Measurements from ENCODE around the gene ELK1.
"Not testable (repeated sequence)": the region's sequence is repeated elsewhere in the genome, so short reads cannot be mapped to it uniquely, and the experiment has no call there.

Gene ELK1

GRCh38 chrX:47619486-47620302 is 30.7 kb downstream of the ELK1 start, which contains the start of gene SYN1:
Gene SYN1 (minus strand): TSS chrX:47619857. CDS start chrX:47619728, 129 bp downstream.
- in situ Hi-C loops (cut with HindIII; ENCODE audit: low pct_ligation_motif_present, low pct_unique_long_range_greater_than_20kb, low sequenced_read_pairs): no loop called here
- DNase-seq: peak; percentile 67

GRCh38 chrX:47618923-47619485 is 31.4 kb downstream of the ELK1 start:
- in situ Hi-C loops (cut with HindIII; ENCODE audit: low pct_ligation_motif_present, low pct_unique_long_range_greater_than_20kb, low sequenced_read_pairs): no loop called here
- no peak for DNase-seq

GRCh38 chrX:47614618-47615017 is 35.7 kb downstream of the ELK1 start:
- no peak for DNase-seq
- in situ Hi-C loops (cut with HindIII; ENCODE audit: low pct_ligation_motif_present, low pct_unique_long_range_greater_than_20kb, low sequenced_read_pairs): no loop called here

- DNase-seq: no peak
- in situ Hi-C loops (cut with HindIII; ENCODE audit: low pct_ligation_motif_present, low pct_unique_long_range_greater_than_20kb, low sequenced_read_pairs): no loop called here
These were observed 37.3 kb downstream of the ELK1 start for GRCh38 chrX:47613082-47613481.

- no peak for DNase-seq
- in situ Hi-C loops (cut with HindIII; ENCODE audit: low pct_ligation_motif_present, low pct_unique_long_range_greater_than_20kb, low sequenced_read_pairs): no loop called here
These were observed 37.9 kb downstream of the ELK1 start for GRCh38 chrX:47612418-47612817.

DNA sequence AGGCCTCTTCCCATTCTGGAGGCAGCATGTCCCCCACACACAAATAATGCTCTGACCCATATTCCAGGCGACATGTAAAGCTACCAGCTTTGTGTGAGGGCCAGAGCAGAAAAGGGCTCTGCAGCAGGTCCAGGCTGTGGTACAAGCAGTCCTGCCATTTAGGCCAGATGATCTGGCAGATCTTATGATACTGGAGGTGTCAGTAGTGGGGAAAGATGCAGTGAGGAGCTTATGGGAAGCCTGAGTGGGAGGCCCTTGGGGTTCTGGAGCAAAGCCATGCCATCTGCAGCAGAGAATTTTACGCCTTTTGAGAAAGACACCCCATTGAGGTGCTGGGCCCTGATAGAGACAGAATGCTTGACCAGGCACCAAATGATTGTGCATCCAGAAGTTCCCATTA is 38.4 kb downstream of the ELK1 start:
- no peak for DNase-seq
- in situ Hi-C loops (cut with HindIII; ENCODE audit: low pct_ligation_motif_present, low pct_unique_long_range_greater_than_20kb, low sequenced_read_pairs): no loop called here

GRCh38 chrX:47611489-47611888 is 38.9 kb downstream of the ELK1 start:
- no peak for DNase-seq
- in situ Hi-C loops (cut with HindIII; ENCODE audit: low pct_ligation_motif_present, low pct_unique_long_range_greater_than_20kb, low sequenced_read_pairs): no loop called here

GRCh38 chrX:47610511-47610910 is 39.9 kb downstream of the ELK1 start:
- no peak for DNase-seq
- in situ Hi-C loops (cut with HindIII; ENCODE audit: low pct_ligation_motif_present, low pct_unique_long_range_greater_than_20kb, low sequenced_read_pairs): no loop called here

GRCh38 chrX:47608130-47608810 is 42.1 kb downstream of the ELK1 start:
- in situ Hi-C loops (cut with HindIII; ENCODE audit: low pct_ligation_motif_present, low pct_unique_long_range_greater_than_20kb, low sequenced_read_pairs): no loop called here
- no peak for DNase-seq

DNA sequence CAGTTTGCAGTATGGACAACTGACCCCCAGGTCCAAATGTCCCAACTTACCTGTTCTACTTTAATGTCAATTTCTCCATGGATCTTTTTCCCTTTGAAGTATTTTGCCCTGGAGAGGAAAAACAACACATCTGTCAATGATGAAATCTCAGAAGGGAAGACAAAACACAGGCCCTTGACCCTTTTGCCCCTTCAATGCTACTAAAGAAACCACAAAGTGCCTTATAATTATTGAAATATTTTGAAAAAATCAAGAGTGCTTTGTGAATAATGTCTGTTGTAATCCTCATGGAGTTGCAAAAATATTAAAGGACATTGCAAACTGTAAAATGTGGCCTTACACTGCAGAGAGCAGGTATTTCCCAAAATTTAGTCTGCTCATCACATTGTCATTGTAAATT is 43.3 kb downstream of the ELK1 start:
- no peak for DNase-seq
- in situ Hi-C loops (cut with HindIII; ENCODE audit: low pct_ligation_motif_present, low pct_unique_long_range_greater_than_20kb, low sequenced_read_pairs): no loop called here

DNA sequence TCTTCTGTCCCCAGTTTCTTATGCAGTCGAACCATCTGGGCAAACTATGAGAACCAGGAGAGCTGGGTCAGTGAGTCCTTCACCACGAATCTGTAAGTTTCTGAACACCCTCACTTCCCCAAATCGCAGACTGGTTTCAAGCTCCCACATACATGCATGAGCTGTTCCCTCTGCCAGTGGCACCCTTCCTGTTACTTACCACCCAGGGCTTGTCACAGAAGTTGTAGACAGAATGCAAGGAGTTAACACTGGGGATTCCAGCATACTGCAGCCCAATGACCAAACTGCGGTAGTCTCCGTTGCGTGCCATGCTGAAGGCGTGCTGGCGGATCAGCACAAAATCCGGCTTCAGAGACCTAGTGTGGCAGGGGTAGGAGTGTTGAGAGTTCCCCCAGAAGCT is 45.3 kb downstream of the ELK1 start:
- no peak for DNase-seq
- in situ Hi-C loops (cut with HindIII; ENCODE audit: low pct_ligation_motif_present, low pct_unique_long_range_greater_than_20kb, low sequenced_read_pairs): no loop called here

DNA sequence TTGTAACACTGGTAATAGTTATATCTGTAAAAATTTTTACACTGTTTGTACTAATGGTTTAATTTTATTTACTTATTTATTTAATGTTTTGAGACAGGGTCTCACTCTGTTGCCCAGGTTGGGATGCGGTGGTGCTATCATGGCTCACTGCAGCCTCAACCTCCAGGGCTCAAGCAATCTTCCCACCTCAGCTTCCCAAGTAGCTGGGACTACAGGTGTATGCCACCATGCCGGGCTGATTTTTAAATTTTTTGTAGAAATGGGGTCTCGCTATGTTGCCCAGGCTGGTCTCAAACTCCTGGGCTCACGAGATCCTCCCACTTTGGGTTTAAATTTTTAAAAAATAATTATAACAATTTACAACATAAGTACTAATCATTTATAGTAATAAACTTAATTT is 47.2 kb downstream of the ELK1 start:
- DNase-seq; in situ Hi-C loops (cut with HindIII; ENCODE audit: low pct_ligation_motif_present, low pct_unique_long_range_greater_than_20kb, low sequenced_read_pairs): not testable (repeated sequence)

GRCh38 chrX:47597222-47597621 is 53.1 kb downstream of the ELK1 start:
- in situ Hi-C loops (cut with HindIII; ENCODE audit: low pct_ligation_motif_present, low pct_unique_long_range_greater_than_20kb, low sequenced_read_pairs): no loop called here
- no peak for DNase-seq

DNA sequence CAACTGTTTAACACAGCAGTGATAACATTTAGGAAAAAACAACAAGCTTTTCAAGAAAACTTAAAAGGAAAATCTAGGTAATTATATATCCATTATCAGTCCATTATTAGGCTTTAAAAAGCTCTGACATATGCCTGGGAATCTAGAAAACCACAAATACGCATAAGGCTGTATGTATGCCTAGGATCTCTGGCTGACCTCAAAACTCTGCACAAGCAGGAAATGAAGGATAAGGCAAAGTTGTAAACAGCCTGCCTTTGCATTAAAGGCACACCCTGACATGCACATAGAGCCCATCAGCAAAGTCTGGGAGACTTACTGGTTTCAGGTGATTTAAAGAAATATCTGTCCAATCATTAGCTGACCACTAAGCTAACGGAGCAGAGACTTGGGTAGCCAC is 54.1 kb downstream of the ELK1 start:
- DNase-seq: no peak
- in situ Hi-C loops (cut with HindIII; ENCODE audit: low pct_ligation_motif_present, low pct_unique_long_range_greater_than_20kb, low sequenced_read_pairs): no loop called here

DNA sequence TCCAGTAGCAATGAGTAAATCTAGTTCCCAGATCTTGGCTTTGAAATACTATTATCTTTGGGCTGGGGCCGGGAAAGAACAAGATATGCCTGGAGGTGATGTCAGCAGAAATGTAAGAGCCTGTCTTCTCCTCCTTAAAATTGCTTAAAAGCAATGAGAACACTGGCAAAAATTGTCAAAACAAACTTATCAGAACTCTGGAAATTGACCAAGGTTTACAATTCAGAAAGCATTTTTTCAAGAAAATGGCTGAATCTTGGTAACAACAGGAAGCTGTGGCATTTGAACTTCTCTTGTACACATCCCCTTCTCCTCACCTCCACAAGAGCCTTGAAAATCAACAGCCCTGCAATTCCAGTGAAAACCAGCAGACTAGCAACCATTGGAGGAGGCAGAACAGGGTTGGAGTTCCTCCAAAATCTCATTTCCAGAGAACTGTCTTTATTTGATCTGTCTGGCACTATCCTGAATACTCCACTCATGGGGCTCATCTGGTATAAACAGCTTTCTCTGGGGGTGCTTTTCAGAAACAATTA is 54.6 kb downstream of the ELK1 start:
- in situ Hi-C loops (cut with HindIII; ENCODE audit: low pct_ligation_motif_present, low pct_unique_long_range_greater_than_20kb, low sequenced_read_pairs): no loop called here
- no peak for DNase-seq

DNA sequence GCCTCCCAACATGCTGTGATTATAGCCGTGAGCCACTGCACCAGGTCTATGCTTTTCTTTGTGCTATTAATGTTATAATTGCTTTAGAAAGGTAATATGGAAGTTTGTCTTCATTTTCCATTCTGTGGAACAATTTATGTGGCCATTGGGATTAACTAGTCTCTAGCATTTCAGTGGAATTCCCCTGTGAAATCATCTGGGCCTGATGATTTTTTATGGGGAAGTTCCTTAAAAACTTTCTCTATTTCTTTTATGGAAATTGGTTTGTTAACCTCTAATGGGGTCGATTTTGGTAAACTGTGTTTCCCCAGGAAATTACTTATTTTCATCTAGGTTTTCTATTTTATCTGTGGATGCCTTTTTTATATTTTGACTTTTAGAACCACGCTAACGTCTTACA is 56.8 kb downstream of the ELK1 start:
- no peak for DNase-seq
- in situ Hi-C loops (cut with HindIII; ENCODE audit: low pct_ligation_motif_present, low pct_unique_long_range_greater_than_20kb, low sequenced_read_pairs): no loop called here

- no peak for DNase-seq
- in situ Hi-C loops (cut with HindIII; ENCODE audit: low pct_ligation_motif_present, low pct_unique_long_range_greater_than_20kb, low sequenced_read_pairs): no loop called here
These were observed 59.4 kb downstream of the ELK1 start for GRCh38 chrX:47590984-47591383.

DNA sequence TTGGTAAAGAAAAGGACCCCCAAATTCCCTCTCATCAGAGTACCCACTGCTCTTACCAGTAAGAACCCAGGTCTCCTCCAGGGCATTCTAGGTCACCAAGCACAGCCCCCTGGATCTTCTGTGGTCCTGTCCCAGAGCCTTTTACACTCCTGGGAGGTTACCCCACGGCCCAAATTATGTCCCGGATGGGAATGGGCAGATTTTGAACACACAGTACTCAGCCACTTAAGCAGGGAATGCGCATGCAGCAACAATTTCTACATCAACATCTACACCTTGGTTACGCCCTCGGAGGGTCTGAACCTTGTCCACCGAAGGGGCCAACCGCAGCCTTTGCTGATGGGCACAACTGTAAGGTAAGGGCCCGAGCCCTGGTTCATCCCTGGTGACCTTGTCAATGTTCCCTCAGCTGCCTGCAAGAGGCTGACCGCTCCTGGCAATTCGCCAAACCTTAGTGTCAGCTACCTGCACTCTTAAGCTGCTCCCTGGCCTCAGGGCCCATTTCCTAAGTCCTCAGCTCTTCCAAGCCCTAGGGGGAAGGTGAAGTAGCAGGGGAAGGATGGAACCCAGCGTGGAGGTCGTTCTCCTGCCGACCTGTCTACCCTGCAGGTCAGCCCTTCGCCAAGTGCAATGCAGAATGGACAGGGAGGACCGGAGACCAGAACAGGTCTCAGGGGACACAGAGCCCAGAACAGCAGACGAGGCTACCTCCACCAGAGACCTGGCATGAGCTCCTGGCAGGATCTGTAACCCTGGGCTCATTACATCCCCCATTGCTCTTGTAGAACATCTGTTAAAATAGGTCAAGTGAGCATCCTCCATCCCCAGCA is 62.2 kb downstream of the ELK1 start:
- no peak for DNase-seq
- in situ Hi-C loops (cut with HindIII; ENCODE audit: low pct_ligation_motif_present, low pct_unique_long_range_greater_than_20kb, low sequenced_read_pairs): no loop called here
